HEK293 (cell line): ENCODE measurements around the gene PDIA5.

ENCODE experiments used
- CTCF ChIA-PET: fragments of 350-600 bp; formaldehyde crosslinking; extraction: SDS; loops from one replicate; lab custom pipeline; 2021; ENCODE audit warnings: antibody characterized with exemption; lab: Yijun Ruan, JAX
- POLR2A ChIA-PET: fragments of 300-600 bp; formaldehyde crosslinking; extraction: SDS; loops from one replicate; lab custom pipeline; 2020; ENCODE audit warnings: antibody characterized with exemption, inconsistent platforms; lab: Yijun Ruan, JAX
- H3K27ac ChIP-seq: fragments of 200-500 bp; sonication (Bioruptor generic); 2 replicates; pipeline ENCODE4 v1.5.1; 2014; ENCODE audit warnings: low read depth, low read length, control low read depth, inconsistent platforms; ENCODE audit errors: extremely low read depth
- H3K36me3 ChIP-seq, 2 experiments: fragments of 200-500 bp in 1 of 2; sonication (Bioruptor generic) in 1 of 2; 1 replicate in 1 of 2; 2 replicates in 1 of 2; pipeline ENCODE4 v1.5.1; 2014 to 2017; ENCODE audit warnings: inconsistent platforms in 2 of 2, low read length in 2 of 2; ENCODE audit not compliant: control insufficient read depth in 2 of 2, insufficient read depth in 1 of 2
- H3K4me1 ChIP-seq: fragments of 200-500 bp; sonication (Bioruptor generic); 2 replicates; pipeline ENCODE4 v1.5.1; 2014; ENCODE audit warnings: mild to moderate bottlenecking, low read length, inconsistent platforms; ENCODE audit not compliant: control insufficient read depth, insufficient read depth
- H3K4me3 ChIP-seq: 2 replicates; pipeline ENCODE4 v1.5.1; 2011; ENCODE audit warnings: low read depth, mild to moderate bottlenecking, control low read depth, low read length, moderate library complexity
- H3K9me3 ChIP-seq: fragments of 200-500 bp; sonication (Bioruptor generic); 2 replicates; pipeline ENCODE4 v1.5.1; 2014; ENCODE audit warnings: low read depth, low read length, inconsistent platforms; ENCODE audit not compliant: control insufficient read depth, insufficient read depth
- SETDB1 ChIP-seq: IDR thresholded peaks from one replicate; pipeline ENCODE4 v1.6.1; 2017; ENCODE audit warnings: mild to moderate bottlenecking, low read length, moderate library complexity, mixed read lengths; ENCODE audit not compliant: insufficient read length
- SP3 ChIP-seq: fragments of 450-650 bp; formaldehyde crosslinking; IDR thresholded peaks from 2 replicates; pipeline ENCODE4 v1.5.1; 2016; ENCODE audit warnings: missing biosample characterization, missing genetic modification characterization
- TCF7L2 ChIP-seq: IDR thresholded peaks from 2 replicates; pipeline ENCODE4 v1.6.1; 2011; ENCODE audit warnings: low read depth, mild to moderate bottlenecking, inconsistent platforms, low read length, moderate library complexity, borderline replicate concordance
- ZNF175 ChIP-seq: fragments of 450-650 bp; formaldehyde crosslinking; IDR thresholded peaks from 2 replicates; pipeline ENCODE4 v1.5.1; 2016; ENCODE audit warnings: missing biosample characterization, missing genetic modification characterization
- ZNF202 ChIP-seq: fragments of 450-650 bp; formaldehyde crosslinking; IDR thresholded peaks from 2 replicates; pipeline ENCODE4 v1.5.1; 2016; ENCODE audit warnings: missing biosample characterization, missing genetic modification characterization, borderline replicate concordance
- ZNF23 ChIP-seq: fragments of 450-650 bp; formaldehyde crosslinking; IDR thresholded peaks from 2 replicates; pipeline ENCODE4 v1.5.1; 2016; ENCODE audit warnings: missing biosample characterization, missing genetic modification characterization, borderline replicate concordance
- ZNF274 ChIP-seq, 2 experiments: fragments of 200-500 bp in 1 of 2; fragments of 450-650 bp in 1 of 2; sonication (Bioruptor generic) in 1 of 2; formaldehyde crosslinking in 1 of 2; IDR thresholded peaks; 2 replicates each; pipeline versions ENCODE4 v1.5.1 to v1.6.1; 2014 to 2016; ENCODE audit warnings: borderline replicate concordance in 1 of 2, inconsistent platforms in 1 of 2, low read length in 1 of 2, missing biosample characterization in 1 of 2, missing genetic modification characterization in 1 of 2
- ZNF404 ChIP-seq: fragments of 450-650 bp; formaldehyde crosslinking; IDR thresholded peaks from 2 replicates; pipeline ENCODE4 v1.5.1; 2017; ENCODE audit warnings: missing biosample characterization, missing genetic modification characterization
- ZNF423 ChIP-seq: fragments of 450-650 bp; formaldehyde crosslinking; IDR thresholded peaks from 2 replicates; pipeline ENCODE4 v1.5.1; 2016; ENCODE audit warnings: missing biosample characterization, missing genetic modification characterization
- ZNF449 ChIP-seq: fragments of 450-650 bp; formaldehyde crosslinking; IDR thresholded peaks from 2 replicates; pipeline ENCODE4 v1.5.1; 2017; ENCODE audit warnings: missing biosample characterization, mild to moderate bottlenecking, missing genetic modification characterization, moderate library complexity
- ZNF48 ChIP-seq: fragments of 450-650 bp; formaldehyde crosslinking; IDR thresholded peaks from 2 replicates; pipeline ENCODE4 v1.5.1; 2016; ENCODE audit warnings: missing biosample characterization, missing genetic modification characterization
- ZNF544 ChIP-seq: fragments of 450-650 bp; formaldehyde crosslinking; IDR thresholded peaks from 2 replicates; pipeline ENCODE4 v1.5.0; 2017; ENCODE audit warnings: missing biosample characterization, missing genetic modification characterization
- ZNF626 ChIP-seq: fragments of 450-650 bp; sonication (Bioruptor Pico); formaldehyde crosslinking; IDR thresholded peaks from 2 replicates; pipeline ENCODE4 v1.5.1; 2018; ENCODE audit warnings: missing biosample characterization, missing genetic modification characterization, inconsistent platforms
- ZNF654 ChIP-seq: fragments of 450-650 bp; formaldehyde crosslinking; IDR thresholded peaks from 2 replicates; pipeline ENCODE4 v1.5.1; 2016; ENCODE audit warnings: low read depth, missing biosample characterization, missing genetic modification characterization
- ZNF677 ChIP-seq: fragments of 450-650 bp; IDR thresholded peaks from 2 replicates; pipeline ENCODE4 v1.5.0; 2018; ENCODE audit warnings: missing biosample characterization, mild to moderate bottlenecking, missing genetic modification characterization, moderate library complexity
- ZSCAN16 ChIP-seq: fragments of 450-650 bp; formaldehyde crosslinking; IDR thresholded peaks from 2 replicates; pipeline ENCODE4 v1.5.1; 2016; ENCODE audit warnings: missing biosample characterization, missing genetic modification characterization
- TF ChIP-seq, protein P1 (sequence below): fragments of 450-650 bp; formaldehyde crosslinking; IDR thresholded peaks from 2 replicates; pipeline ENCODE4 v1.5.1; 2016; ENCODE audit warnings: missing biosample characterization, missing genetic modification characterization
- TF ChIP-seq, protein P2 (sequence below): fragments of 450-650 bp; formaldehyde crosslinking; IDR thresholded peaks from 2 replicates; pipeline ENCODE4 v1.5.1; 2016; ENCODE audit warnings: missing biosample characterization, missing genetic modification characterization

PDIA5 gene

GRCh38 chr3:123193448-123194101 is 126.8 kb downstream of the PDIA5 start:
- CTCF ChIA-PET, result interaction anchor here (0.7 kb wide), 1 partner anchor 232 kb away, joined by 3 read pairs; no protein-coding TSS in a partner anchor
- Histone ChIP-seq H3K9me3 (no peaks in the 10 kb centered on the region), H3K4me1 (no peaks in the 10 kb centered on the region), H3K4me3 (no peak overlapping the region), H3K27ac (no peak overlapping the region), H3K36me3 (no peaks in the 10 kb centered on the region)
- TF ChIP-seq ZNF274 (IDR thresholded peaks at IDR 0.05; ENCODE audit: low read length) (no peak), ZNF274 (tag by site-specific recombination; IDR thresholded peaks at IDR 0.05; ENCODE audit: borderline replicate concordance) (no peak), ZNF544 (tag by site-specific recombination) (no peak), ZNF449 (tag by site-specific recombination) (no peak), ZNF48 (tag by site-specific recombination) (no peak), ZNF626 (no peak), ZNF23 (no peak), ZNF202 (tag by site-specific recombination) (no peak), ZNF175 (no peak)
- POLR2A ChIA-PET, result no interaction called here

DNA sequence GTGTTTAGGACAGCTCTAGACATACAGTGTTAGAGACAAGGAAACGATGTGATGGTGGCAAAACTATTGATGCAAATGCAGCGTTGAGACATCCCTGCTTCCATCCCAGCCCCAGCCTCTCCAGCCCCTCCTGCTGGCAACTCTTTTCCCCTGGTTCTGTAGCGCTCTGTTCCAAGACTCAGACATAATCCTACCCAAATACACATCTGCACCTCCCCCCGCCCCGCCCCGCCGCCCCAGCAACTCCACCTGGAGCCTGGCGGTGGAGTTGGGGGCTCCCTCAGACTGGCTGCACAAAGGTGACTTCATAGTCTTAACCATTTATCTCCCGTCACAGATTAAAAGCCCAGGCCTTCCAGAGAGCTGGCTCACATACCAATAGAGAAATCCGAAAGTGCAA is 127.7 kb downstream of the PDIA5 start:
- CTCF ChIA-PET, result interaction anchor here (0.6 to 0.7 kb wide), 4 partner anchors 36 to 613 kb away, joined by 3 read pairs; no protein-coding TSS in a partner anchor
- no peaks in the 10 kb centered on the region for H3K4me1 ChIP-seq
- no peak overlapping the region for H3K4me3 ChIP-seq
- H3K36me3 ChIP-seq, result no peaks in the 10 kb centered on the region
- H3K27ac ChIP-seq, result no peak overlapping the region
- POLR2A ChIA-PET, result interaction anchor here (0.6 kb wide), 1 partner anchor 1648 kb away, joined by 3 read pairs; no protein-coding TSS in a partner anchor
- peak; percentile 24 for TF ChIP-seq ZNF654 (tag by site-specific recombination)
- peak; percentile 25; the same call in 1 of the 2 replicates for TF ChIP-seq SP3
- no peak for TF ChIP-seq TCF7L2
- no peak for TF ChIP-seq ZSCAN16 (tag by site-specific recombination)
- no peak for TF ChIP-seq ZNF404 (tag by site-specific recombination)
- TF ChIP-seq ZNF23, result no peak
- TF ChIP-seq, all 188 proteins: peak for 2
- no peaks in the 10 kb centered on the region for H3K9me3 ChIP-seq

- Histone ChIP-seq H3K36me3 (no peaks in the 10 kb centered on the region), H3K27ac (no peak overlapping the region), H3K4me1 (no peaks in the 10 kb centered on the region), H3K4me3 (no peak overlapping the region), H3K9me3 (no peaks in the 10 kb centered on the region)
- ChIA-PET CTCF (no interaction called here), POLR2A (no interaction called here)
- TF ChIP-seq ZNF677 (tag by site-specific recombination) (peak; percentile 80), ZNF404 (tag by site-specific recombination) (no peak), SETDB1 (peak; percentile 26), ZNF423 (tag by site-specific recombination) (no peak)
- TF ChIP-seq, protein P1, sequence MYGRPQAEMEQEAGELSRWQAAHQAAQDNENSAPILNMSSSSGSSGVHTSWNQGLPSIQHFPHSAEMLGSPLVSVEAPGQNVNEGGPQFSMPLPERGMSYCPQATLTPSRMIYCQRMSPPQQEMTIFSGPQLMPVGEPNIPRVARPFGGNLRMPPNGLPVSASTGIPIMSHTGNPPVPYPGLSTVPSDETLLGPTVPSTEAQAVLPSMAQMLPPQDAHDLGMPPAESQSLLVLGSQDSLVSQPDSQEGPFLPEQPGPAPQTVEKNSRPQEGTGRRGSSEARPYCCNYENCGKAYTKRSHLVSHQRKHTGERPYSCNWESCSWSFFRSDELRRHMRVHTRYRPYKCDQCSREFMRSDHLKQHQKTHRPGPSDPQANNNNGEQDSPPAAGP (tag by site-specific recombination), result no peak
- TF ChIP-seq, protein P2, sequence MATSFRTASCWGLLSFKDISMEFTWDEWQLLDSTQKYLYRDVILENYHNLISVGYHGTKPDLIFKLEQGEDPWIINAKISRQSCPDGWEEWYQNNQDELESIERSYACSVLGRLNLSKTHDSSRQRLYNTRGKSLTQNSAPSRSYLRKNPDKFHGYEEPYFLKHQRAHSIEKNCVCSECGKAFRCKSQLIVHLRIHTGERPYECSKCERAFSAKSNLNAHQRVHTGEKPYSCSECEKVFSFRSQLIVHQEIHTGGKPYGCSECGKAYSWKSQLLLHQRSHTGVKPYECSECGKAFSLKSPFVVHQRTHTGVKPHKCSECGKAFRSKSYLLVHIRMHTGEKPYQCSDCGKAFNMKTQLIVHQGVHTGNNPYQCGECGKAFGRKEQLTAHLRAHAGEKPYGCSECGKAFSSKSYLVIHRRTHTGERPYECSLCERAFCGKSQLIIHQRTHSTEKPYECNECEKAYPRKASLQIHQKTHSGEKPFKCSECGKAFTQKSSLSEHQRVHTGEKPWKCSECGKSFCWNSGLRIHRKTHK (tag by site-specific recombination), result peak; percentile 45; the same call in 1 of the 2 replicates
Observed at GRCh38 chr3:123198372-123198771, 131.5 kb downstream of the PDIA5 start.
